GM21367 (cell line): ENCODE results near the gene TSPAN4.

Source experiments
- ATAC-seq: cut with Tn5 transposase; IDR thresholded peaks from one replicate; pipeline ENCODE4 v1.9.1; 2021; ENCODE audit not compliant: unreplicated experiment

Gene TSPAN4

GRCh38 chr11:803770-804598 is 38.7 kb upstream of the TSPAN4 start:
- ATAC-seq, result no peak

- no peak for ATAC-seq
These were observed 38.1 kb upstream of the TSPAN4 start for GRCh38 chr11:804599-804964.

GRCh38 chr11:808427-809286 is 34.0 kb upstream of the TSPAN4 start:
- ATAC-seq, result no peak

GRCh38 chr11:809287-810039 is 33.2 kb upstream of the TSPAN4 start, which contains the start of gene RPLP2:
Gene RPLP2 (plus strand): TSS chr11:809967. CDS start chr11:810235, 268 bp downstream.
- ATAC-seq, result peak; percentile 55

GRCh38 chr11:810040-810567 is 32.5 kb upstream of the TSPAN4 start:
- ATAC-seq, result no peak

GRCh38 chr11:811446-812245 is 31.0 kb upstream of the TSPAN4 start:
- ATAC-seq, result no peak

- no peak for ATAC-seq
These were observed 30.3 kb upstream of the TSPAN4 start for GRCh38 chr11:812390-812789.

- no peak for ATAC-seq
These were observed 29.6 kb upstream of the TSPAN4 start for GRCh38 chr11:813072-813455.

- ATAC-seq, result no peak
These were observed 29.1 kb upstream of the TSPAN4 start for GRCh38 chr11:813456-814096.

GRCh38 chr11:815675-816432 is 26.8 kb upstream of the TSPAN4 start:
- ATAC-seq, result no peak

- ATAC-seq, result no peak
These were observed 26.2 kb upstream of the TSPAN4 start for GRCh38 chr11:816433-816779.

- ATAC-seq, result no peak
These were observed 24.1 kb upstream of the TSPAN4 start, which contains the start of gene PNPLA2 for GRCh38 chr11:818396-819128. Gene PNPLA2 (plus strand): TSS chr11:818914. CDS start chr11:819719, 805 bp downstream.

- ATAC-seq, result peak; percentile 44
These were observed 23.3 kb upstream of the TSPAN4 start for GRCh38 chr11:819129-819931.

GRCh38 chr11:819943-820649 is 22.6 kb upstream of the TSPAN4 start:
- peak; percentile 48 for ATAC-seq

- ATAC-seq, result no peak
These were observed 21.8 kb upstream of the TSPAN4 start for GRCh38 chr11:820655-821511.
